ENCODE data around the gene DNAJB2. TPM values are rescaled to one million over a fixed set of nuclear protein-coding genes. Genes with fewer than 3 reads are reported as not detected.
"Not testable (repeated sequence)": the region's sequence is repeated elsewhere in the genome, so short reads cannot be mapped to it uniquely, and the experiment has no call there.

Gene DNAJB2
- total RNA-seq, 1 donor from 2014 or later: 67.5 TPM

- no peak for DNase-seq (ENCODE audit: low spot score)
Measured at GRCh38 chr2:219284501-219285372, 5.6 kb downstream of the DNAJB2 start.

- DNase-seq (ENCODE audit: low spot score): no peak
Measured at GRCh38 chr2:219285373-219285735, 6.2 kb downstream of the DNAJB2 start.

- DNase-seq (ENCODE audit: low spot score): no peak
Measured at GRCh38 chr2:219285894-219286425, 6.8 kb downstream of the DNAJB2 start.

- no peak for DNase-seq (ENCODE audit: low spot score)
Measured at GRCh38 chr2:219286436-219287115, 7.4 kb downstream of the DNAJB2 start.

- DNase-seq (ENCODE audit: low spot score): not testable (repeated sequence)
Measured at GRCh38 chr2:219287116-219287440, 7.9 kb downstream of the DNAJB2 start.

GRCh38 chr2:219287580-219288265, 8.6 kb downstream of the DNAJB2 start:
- DNase-seq (ENCODE audit: low spot score): no peak

GRCh38 chr2:219289195-219289536, 10.0 kb downstream of the DNAJB2 start:
- no peak for DNase-seq (ENCODE audit: low spot score)

- DNase-seq (ENCODE audit: low spot score): peak; percentile 87
Measured at GRCh38 chr2:219289537-219290361, 10.6 kb downstream of the DNAJB2 start.

- peak; percentile 73 for DNase-seq (ENCODE audit: low spot score)
Measured at GRCh38 chr2:219290381-219291171, 11.4 kb downstream of the DNAJB2 start.

- no peak for DNase-seq (ENCODE audit: low spot score)
Measured at GRCh38 chr2:219291394-219291793, 12.2 kb downstream of the DNAJB2 start.

- DNase-seq (ENCODE audit: low spot score): peak; percentile 51
Measured at GRCh38 chr2:219291910-219292490, 12.8 kb downstream of the DNAJB2 start.

GRCh38 chr2:219292616-219293015, 13.4 kb downstream of the DNAJB2 start:
- DNase-seq (ENCODE audit: low spot score): peak; percentile 62

- peak; percentile 76 for DNase-seq (ENCODE audit: low spot score)
Measured at GRCh38 chr2:219293736-219294231, 14.6 kb downstream of the DNAJB2 start.

GRCh38 chr2:219294356-219295351, 15.5 kb downstream of the DNAJB2 start:
- peak; percentile 96 for DNase-seq (ENCODE audit: low spot score)

GRCh38 chr2:219296142-219296541, 17.0 kb downstream of the DNAJB2 start:
- DNase-seq (ENCODE audit: low spot score): peak; percentile 78

- peak; percentile 87 for DNase-seq (ENCODE audit: low spot score)
Measured at GRCh38 chr2:219296631-219297391, 17.6 kb downstream of the DNAJB2 start.

GRCh38 chr2:219297766-219298456, 18.7 kb downstream of the DNAJB2 start:
- peak; percentile 83 for DNase-seq (ENCODE audit: low spot score)

All from mesenteric fat pad (tissue), 1 donor.